Endothelial cell (in vitro differentiated cells): ENCODE measurements around the gene SORCS2. TPM values are rescaled to one million over a fixed set of nuclear protein-coding genes. Genes with fewer than 3 reads are reported as not detected.

ENCODE experiments used
- microRNA-seq: library from miRNA; unstranded; fragments of <30 nt; microRNA quantifications from one replicate; pipeline ENCODE4, GENCODE V29; 2020; ENCODE audit not compliant: unreplicated experiment
- total RNA-seq: library from RNA; stranded (reverse); fragmentation: NEBNext Ultra II Directional; extraction: Animal tissue kit (Norgen Biotek cat#: 25700); gene quantifications from one replicate; pipeline ENCODE4 v1.2.1, GENCODE V29; 2021; ENCODE audit not compliant: unreplicated experiment

The SORCS2 gene
- total RNA-seq, 1 donor from 2014 or later, result 1.3 TPM

Small RNAs within 50 kb of the gene (microRNA-seq; reads per million reads assigned to microRNA genes)
- gene MIR4274 (not detected), gene MIR4798 (0.21 reads per million)

Other genes with a start within 250 kb of the SORCS2 start
- 20.2 TPM for gene TADA2B, start 149.2 kb upstream of the SORCS2 start, total RNA-seq
- gene GRPEL1, start 124.5 kb upstream of the SORCS2 start, total RNA-seq, result 20.3 TPM
- gene PSAPL1, start 242.4 kb downstream of the SORCS2 start, total RNA-seq, result not detected